ENCODE data around the gene FABP2.
A peak's percentile ranks its signal among the peaks of the same experiment; 100 is the strongest.
"Not testable (repeated sequence)": the region's sequence is repeated elsewhere in the genome, so short reads cannot be mapped to it uniquely, and the experiment has no call there.

Gene FABP2

GRCh38 chr4:119337010-119337409 lies 15.1 kb upstream of the FABP2 start:
- TF ChIP-seq CTCF (IDR thresholded peaks at IDR 0.05; ENCODE audit: low read depth, low read length), result no peak
- H3K4me3 ChIP-seq (ENCODE audit: low read depth, low read length), result no peak overlapping the region
- DNase-seq (ENCODE audit: low read depth), result peak; percentile 18

DNA sequence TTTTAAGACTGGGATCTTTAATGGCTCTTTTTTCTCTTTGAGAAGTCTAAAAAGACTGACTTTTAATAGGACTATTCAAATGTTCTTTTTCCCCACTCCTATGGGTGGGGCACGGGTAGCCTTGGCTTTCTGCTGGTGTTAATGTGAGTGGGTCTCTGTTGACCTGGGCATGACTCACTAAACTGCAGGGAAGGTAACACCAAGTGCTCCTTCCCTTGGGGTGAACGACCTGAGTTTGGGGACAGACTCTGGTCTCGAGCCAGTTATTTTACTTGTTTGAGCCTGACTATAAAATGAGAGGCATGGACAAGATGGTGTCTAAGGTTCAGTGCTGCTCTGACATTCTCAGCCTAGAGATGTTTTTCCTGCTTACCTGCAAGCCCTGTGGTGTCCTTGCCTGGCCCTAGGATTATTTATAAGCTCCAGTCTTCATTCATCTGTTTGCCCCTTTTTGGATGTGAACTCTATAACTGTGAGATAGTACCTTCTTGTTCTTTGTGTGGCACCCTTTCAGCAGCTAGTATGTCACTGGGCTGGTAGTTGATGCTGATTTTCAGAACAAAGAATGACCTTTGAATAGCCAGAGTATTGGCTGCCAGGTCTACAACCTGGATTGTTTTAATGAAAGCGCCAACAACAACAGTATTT lies 14.5 kb upstream of the FABP2 start:
- DNase-seq (ENCODE audit: low read depth), result not testable (repeated sequence)

GRCh38 chr4:119329835-119330620 lies 8.1 kb upstream of the FABP2 start:
- no peak for DNase-seq (ENCODE audit: low read depth)
- no peak overlapping the region for H3K4me3 ChIP-seq (ENCODE audit: low read depth, low read length)
- TF ChIP-seq MYC (IDR thresholded peaks at IDR 0.05; ENCODE audit: low read depth, low read length), result no peak
- TF ChIP-seq, protein P1, sequence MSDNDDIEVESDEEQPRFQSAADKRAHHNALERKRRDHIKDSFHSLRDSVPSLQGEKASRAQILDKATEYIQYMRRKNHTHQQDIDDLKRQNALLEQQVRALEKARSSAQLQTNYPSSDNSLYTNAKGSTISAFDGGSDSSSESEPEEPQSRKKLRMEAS (IDR thresholded peaks at IDR 0.05; ENCODE audit: low read depth, low read length), result no peak
- TF ChIP-seq POLR2A (IDR thresholded peaks at IDR 0.05; ENCODE audit: extremely low read depth, insufficient read length), result no peak
- no peak for TF ChIP-seq CTCF (IDR thresholded peaks at IDR 0.05; ENCODE audit: low read depth, low read length)

More for the DNA sequence above, 14.5 kb upstream of the FABP2 start:
- H3K4me3 ChIP-seq (ENCODE audit: low read depth, low read length), result not testable (repeated sequence)

DNA sequence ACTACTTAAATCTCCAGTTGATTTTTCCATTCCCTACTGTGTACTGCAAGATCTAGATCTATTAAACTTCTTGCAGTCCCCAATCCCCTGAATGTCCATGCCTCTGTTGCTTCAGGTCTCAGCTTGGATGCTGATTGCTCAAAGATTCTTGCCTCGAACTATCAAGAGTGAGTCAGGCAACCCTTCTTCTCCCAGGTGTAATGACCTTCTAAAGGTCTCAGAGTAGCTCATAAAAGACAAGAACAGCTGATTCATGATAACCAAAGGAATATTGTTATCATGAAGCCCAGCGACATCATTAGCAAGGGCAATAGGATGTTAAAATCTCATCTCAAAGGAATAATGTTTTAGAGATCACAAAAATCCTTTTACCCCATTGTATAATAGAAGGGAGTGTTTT lies 6.8 kb upstream of the FABP2 start:
- no peak for TF ChIP-seq MYC (IDR thresholded peaks at IDR 0.05; ENCODE audit: low read depth, low read length)
- TF ChIP-seq, protein P1 (IDR thresholded peaks at IDR 0.05; ENCODE audit: low read depth, low read length), result no peak
- TF ChIP-seq CTCF (IDR thresholded peaks at IDR 0.05; ENCODE audit: low read depth, low read length), result no peak
- no peak for TF ChIP-seq POLR2A (IDR thresholded peaks at IDR 0.05; ENCODE audit: extremely low read depth, insufficient read length)
- no peak for DNase-seq (ENCODE audit: low read depth)
- no peak overlapping the region for H3K4me3 ChIP-seq (ENCODE audit: low read depth, low read length)

- DNase-seq (ENCODE audit: low read depth), result no peak
- TF ChIP-seq, protein P1 (IDR thresholded peaks at IDR 0.05; ENCODE audit: low read depth, low read length), result no peak
- TF ChIP-seq POLR2A (IDR thresholded peaks at IDR 0.05; ENCODE audit: extremely low read depth, insufficient read length), result no peak
- TF ChIP-seq CTCF (IDR thresholded peaks at IDR 0.05; ENCODE audit: low read depth, low read length), result no peak
- TF ChIP-seq MYC (IDR thresholded peaks at IDR 0.05; ENCODE audit: low read depth, low read length), result no peak
- H3K4me3 ChIP-seq (ENCODE audit: low read depth, low read length), result no peak overlapping the region
Measured at GRCh38 chr4:119317990-119318389, 3.9 kb downstream of the FABP2 start.

DNA sequence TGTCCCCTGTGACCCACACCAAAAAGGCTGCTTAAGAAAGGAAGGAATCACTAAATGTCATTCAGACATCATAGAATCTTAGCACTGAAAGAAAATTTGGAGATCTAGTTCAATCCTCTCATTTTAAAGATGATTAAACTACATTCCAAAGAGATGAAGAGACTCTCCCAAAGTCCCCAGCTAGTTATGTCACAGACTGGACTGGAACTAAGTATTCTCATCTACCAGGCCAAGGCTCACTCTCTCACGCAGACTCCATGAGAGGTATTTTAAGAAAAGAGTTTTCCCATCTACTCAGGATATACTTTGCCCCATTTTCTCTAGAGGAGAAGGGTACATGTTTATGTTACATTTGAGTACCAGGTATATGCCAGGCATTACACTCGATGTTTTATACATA lies 6.9 kb downstream of the FABP2 start:
- DNase-seq (ENCODE audit: low read depth), result no peak
- no peak overlapping the region for H3K4me3 ChIP-seq (ENCODE audit: low read depth, low read length)
- no peak for TF ChIP-seq CTCF (IDR thresholded peaks at IDR 0.05; ENCODE audit: low read depth, low read length)
- TF ChIP-seq MYC (IDR thresholded peaks at IDR 0.05; ENCODE audit: low read depth, low read length), result no peak
- TF ChIP-seq, protein P1 (IDR thresholded peaks at IDR 0.05; ENCODE audit: low read depth, low read length), result no peak
- TF ChIP-seq POLR2A (IDR thresholded peaks at IDR 0.05; ENCODE audit: extremely low read depth, insufficient read length), result no peak

Measured in NB4 (cell line).